Tibial nerve (tissue), 4 donors: ENCODE data around the gene NUDT7. TPM values are rescaled to one million over a fixed set of nuclear protein-coding genes. Genes with fewer than 3 reads are reported as not detected.

ENCODE experiments used
- DNase-seq, 2 donors: peaks; one replicate each; pipeline ENCODE4 v3.0.0-alpha.2; 2019; ENCODE audit warnings: low spot score in 2 of 2
- H3K27ac ChIP-seq, 4 donors: fragments of 200-600 bp; sonication (generic) in 3 of 4; one replicate each; pipeline ENCODE4 v1.5.1; 2017 to 2019; ENCODE audit warnings: mild to moderate bottlenecking in 1 of 4
- H3K27me3 ChIP-seq, 2 donors: fragments of 200-600 bp; sonication (generic) in 1 of 2; one replicate each; pipeline versions ENCODE4 v1.5.1 to v1.6.0; 2017 to 2019
- H3K36me3 ChIP-seq, 3 donors: fragments of 200-600 bp; sonication (generic); one replicate each; pipeline ENCODE4 v1.5.1; 2018 to 2019
- H3K4me1 ChIP-seq, 4 donors: fragments of 200-600 bp; sonication (generic) in 3 of 4; one replicate each; pipeline ENCODE4 v1.5.1; 2017 to 2019
- H3K4me3 ChIP-seq, 4 donors: fragments of 200-600 bp; sonication (generic) in 3 of 4; one replicate each; pipeline ENCODE4 v1.5.1; 2017 to 2019; ENCODE audit warnings: mild to moderate bottlenecking in 1 of 4, moderate library complexity in 1 of 4
- H3K9me3 ChIP-seq, 4 donors: fragments of 200-600 bp; sonication (generic) in 3 of 4; one replicate each; pipeline ENCODE4 v1.5.1; 2017 to 2019
- EP300 ChIP-seq, 2 donors: sonication (generic); formaldehyde crosslinking; IDR thresholded peaks; one replicate each; pipeline ENCODE4 v1.6.1; 2017; ENCODE audit warnings: antibody characterized with exemption in 2 of 2, mild to moderate bottlenecking in 1 of 2
- POLR2A ChIP-seq, 2 donors: fragments of 450-650 bp; IDR thresholded peaks; one replicate each; pipeline ENCODE4 v1.6.1; 2017; ENCODE audit warnings: antibody characterized with exemption in 2 of 2, mild to moderate bottlenecking in 2 of 2, moderate library complexity in 2 of 2
- WGBS, 2 donors: methylation state at CpG; one replicate each; pipeline ENCODE4 v1.1.5; 2018; 5-methylcytosine and 5-hydroxymethylcytosine counted together
- total RNA-seq, 4 donors: library from RNA; depleted of rRNA; stranded (reverse); fragments of >200 nt; gene quantifications; one replicate each; pipeline ENCODE4 v1.1.0, GENCODE V29; 2016
- TF ChIP-seq, protein P1 (sequence below), 5 experiments: fragments of 200-600 bp in 3 of 5; fragments of 450-650 bp in 2 of 5; sonication (generic) in 3 of 5; IDR thresholded peaks; one replicate each; pipeline ENCODE4 v1.5.1; 2016 to 2019; ENCODE audit warnings: antibody characterized with exemption in 5 of 5, mild to moderate bottlenecking in 3 of 5, moderate library complexity in 2 of 5

Gene NUDT7
- total RNA-seq, 4 donors from 2014 or later = 4.3 to 22.7 (median 11.6) TPM

- Histone ChIP-seq H3K4me1 (no peaks in the 10 kb centered on the region), H3K36me3 (no peaks in the 10 kb centered on the region), H3K9me3 (no peaks in the 10 kb centered on the region), H3K4me3 (no peak overlapping the region), H3K27me3 (no peaks in the 10 kb centered on the region), H3K27ac (no peak overlapping the region)
- TF ChIP-seq, protein P1, sequence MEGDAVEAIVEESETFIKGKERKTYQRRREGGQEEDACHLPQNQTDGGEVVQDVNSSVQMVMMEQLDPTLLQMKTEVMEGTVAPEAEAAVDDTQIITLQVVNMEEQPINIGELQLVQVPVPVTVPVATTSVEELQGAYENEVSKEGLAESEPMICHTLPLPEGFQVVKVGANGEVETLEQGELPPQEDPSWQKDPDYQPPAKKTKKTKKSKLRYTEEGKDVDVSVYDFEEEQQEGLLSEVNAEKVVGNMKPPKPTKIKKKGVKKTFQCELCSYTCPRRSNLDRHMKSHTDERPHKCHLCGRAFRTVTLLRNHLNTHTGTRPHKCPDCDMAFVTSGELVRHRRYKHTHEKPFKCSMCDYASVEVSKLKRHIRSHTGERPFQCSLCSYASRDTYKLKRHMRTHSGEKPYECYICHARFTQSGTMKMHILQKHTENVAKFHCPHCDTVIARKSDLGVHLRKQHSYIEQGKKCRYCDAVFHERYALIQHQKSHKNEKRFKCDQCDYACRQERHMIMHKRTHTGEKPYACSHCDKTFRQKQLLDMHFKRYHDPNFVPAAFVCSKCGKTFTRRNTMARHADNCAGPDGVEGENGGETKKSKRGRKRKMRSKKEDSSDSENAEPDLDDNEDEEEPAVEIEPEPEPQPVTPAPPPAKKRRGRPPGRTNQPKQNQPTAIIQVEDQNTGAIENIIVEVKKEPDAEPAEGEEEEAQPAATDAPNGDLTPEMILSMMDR (IDR thresholded peaks at IDR 0.05) = no peak
- TF ChIP-seq POLR2A (IDR thresholded peaks at IDR 0.05) = no peak
- TF ChIP-seq EP300 (IDR thresholded peaks at IDR 0.05) = no peak
- no peak for DNase-seq
These were observed 26.2 kb upstream of the NUDT7 start for GRCh38 chr16:77696149-77696548.

DNA sequence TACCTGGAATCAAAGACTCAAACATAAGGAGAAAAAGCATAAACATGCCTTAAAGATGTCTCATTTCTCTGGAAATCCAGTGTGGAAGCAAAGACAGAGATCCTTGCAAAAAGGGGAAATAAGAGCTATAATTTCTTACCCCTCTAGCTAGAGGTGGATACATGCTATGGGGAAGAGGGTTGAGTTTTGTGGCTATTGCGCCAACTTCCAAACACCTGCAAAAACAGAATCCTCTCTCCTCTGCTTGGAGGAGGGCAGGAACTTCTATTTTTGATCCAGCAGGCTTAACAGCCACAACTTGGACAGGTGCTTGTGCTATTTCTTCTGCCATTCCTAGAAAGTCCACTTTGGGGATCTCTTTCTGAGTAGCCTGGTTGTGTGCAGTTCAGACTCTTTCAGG is 21.5 kb upstream of the NUDT7 start:
- peaks cover 0 to 4% (median 0%) of the 10 kb centered on the region in 4 donors for H3K9me3 ChIP-seq
- no peak for TF ChIP-seq POLR2A (IDR thresholded peaks at IDR 0.05)
- TF ChIP-seq, protein P1 (IDR thresholded peaks at IDR 0.05) = no peak
- no peaks in the 10 kb centered on the region for H3K36me3 ChIP-seq
- WGBS, 2 donors = 82 to 94% methylated on average over 1 of the region's 1 CpG
- no peaks in the 10 kb centered on the region for H3K27me3 ChIP-seq
- H3K4me1 ChIP-seq = no peaks in the 10 kb centered on the region
- H3K4me3 ChIP-seq = no peak overlapping the region
- DNase-seq = no peak
- no peak overlapping the region for H3K27ac ChIP-seq

GRCh38 chr16:77705351-77705750 is 17.0 kb upstream of the NUDT7 start:
- Histone ChIP-seq H3K9me3 (peaks cover 0 to 4% (median 0%) of the 10 kb centered on the region in 4 donors), H3K4me1 (no peaks in the 10 kb centered on the region), H3K4me3 (no peak overlapping the region), H3K27me3 (no peaks in the 10 kb centered on the region), H3K27ac (no peak overlapping the region), H3K36me3 (no peaks in the 10 kb centered on the region)
- WGBS, 2 donors = 82 to 92% methylated on average over 4 of the region's 4 CpGs
- DNase-seq = no peak
- TF ChIP-seq, protein P1 (IDR thresholded peaks at IDR 0.05) = no peak
- TF ChIP-seq EP300 (IDR thresholded peaks at IDR 0.05) (no peak), POLR2A (IDR thresholded peaks at IDR 0.05) (no peak)

DNA sequence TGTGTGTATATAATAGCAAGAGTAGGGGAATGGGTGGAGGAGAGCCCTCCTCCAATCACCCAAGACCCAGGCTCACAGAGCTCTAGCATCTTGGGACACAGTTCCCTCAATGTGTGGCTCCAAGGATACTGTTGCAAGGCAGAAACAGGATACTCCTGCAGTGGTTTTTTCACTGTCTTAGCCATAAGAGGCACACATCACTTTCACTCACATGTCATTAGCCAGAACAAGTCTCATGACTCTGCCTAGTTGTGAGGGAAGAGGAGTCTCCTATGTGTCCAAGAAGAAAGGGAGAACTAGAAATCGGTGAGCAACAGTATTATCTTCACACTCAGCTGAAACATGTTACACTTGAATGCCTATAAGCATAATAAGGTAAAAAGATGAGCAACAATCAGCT is 11.1 kb upstream of the NUDT7 start:
- no peaks in the 10 kb centered on the region for H3K4me1 ChIP-seq
- no peak overlapping the region for H3K27ac ChIP-seq
- H3K9me3 ChIP-seq = no peaks in the 10 kb centered on the region
- no peaks in the 10 kb centered on the region for H3K27me3 ChIP-seq
- H3K4me3 ChIP-seq = no peak overlapping the region
- WGBS, 2 donors = 72 to 91% methylated on average over 1 of the region's 1 CpG
- H3K36me3 ChIP-seq = no peaks in the 10 kb centered on the region
- no peak for TF ChIP-seq POLR2A (IDR thresholded peaks at IDR 0.05)
- no peak for TF ChIP-seq EP300 (IDR thresholded peaks at IDR 0.05)
- TF ChIP-seq, protein P1 (IDR thresholded peaks at IDR 0.05) = no peak
- DNase-seq = no peak

GRCh38 chr16:77711775-77712174 is 10.5 kb upstream of the NUDT7 start:
- Histone ChIP-seq H3K27me3 (no peaks in the 10 kb centered on the region), H3K27ac (no peak overlapping the region), H3K9me3 (no peaks in the 10 kb centered on the region), H3K4me1 (no peaks in the 10 kb centered on the region), H3K4me3 (no peak overlapping the region), H3K36me3 (no peaks in the 10 kb centered on the region)
- 44 to 51% methylated on average over 5 of the region's 5 CpGs for WGBS, 2 donors
- DNase-seq = no peak
- TF ChIP-seq POLR2A (IDR thresholded peaks at IDR 0.05) (no peak), EP300 (IDR thresholded peaks at IDR 0.05) (no peak)
- TF ChIP-seq, protein P1 (IDR thresholded peaks at IDR 0.05) = no peak
